ENCODE measurements around the gene OPN1SW.

OPN1SW gene

DNA sequence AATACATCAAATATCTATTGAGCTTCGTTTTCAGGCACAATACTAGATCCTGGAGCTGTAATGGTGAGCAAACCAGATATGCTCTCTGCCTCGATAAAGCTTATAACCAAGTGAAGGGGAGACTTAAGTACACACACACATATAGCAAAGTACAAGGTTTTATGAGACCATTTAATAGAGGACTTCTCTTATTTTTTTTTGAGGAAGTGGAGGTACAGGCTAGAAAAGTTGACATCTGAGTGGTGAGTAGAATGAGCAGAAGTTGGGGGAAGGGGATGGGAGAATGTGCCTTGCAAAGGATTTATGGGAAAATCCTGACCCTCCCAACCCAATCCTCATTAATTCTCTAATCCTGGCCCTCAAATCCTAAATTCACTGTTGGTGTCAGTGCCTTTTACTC, 23.9 kb upstream of the OPN1SW start:
- peaks cover 24% of the 10 kb centered on the region for H3K4me1 Mint-ChIP-seq
- H3K4me3 Mint-ChIP-seq: no peak overlapping the region
- H3K9me3 Mint-ChIP-seq: no peaks in the 10 kb centered on the region
- H3K27me3 Mint-ChIP-seq (ENCODE audit: low read depth): no peaks in the 10 kb centered on the region
- peaks cover 46% of the 10 kb centered on the region for H3K36me3 Mint-ChIP-seq (ENCODE audit: low read depth)
- H3K27ac Mint-ChIP-seq: no peak overlapping the region
- TF ChIP-seq, protein P1, sequence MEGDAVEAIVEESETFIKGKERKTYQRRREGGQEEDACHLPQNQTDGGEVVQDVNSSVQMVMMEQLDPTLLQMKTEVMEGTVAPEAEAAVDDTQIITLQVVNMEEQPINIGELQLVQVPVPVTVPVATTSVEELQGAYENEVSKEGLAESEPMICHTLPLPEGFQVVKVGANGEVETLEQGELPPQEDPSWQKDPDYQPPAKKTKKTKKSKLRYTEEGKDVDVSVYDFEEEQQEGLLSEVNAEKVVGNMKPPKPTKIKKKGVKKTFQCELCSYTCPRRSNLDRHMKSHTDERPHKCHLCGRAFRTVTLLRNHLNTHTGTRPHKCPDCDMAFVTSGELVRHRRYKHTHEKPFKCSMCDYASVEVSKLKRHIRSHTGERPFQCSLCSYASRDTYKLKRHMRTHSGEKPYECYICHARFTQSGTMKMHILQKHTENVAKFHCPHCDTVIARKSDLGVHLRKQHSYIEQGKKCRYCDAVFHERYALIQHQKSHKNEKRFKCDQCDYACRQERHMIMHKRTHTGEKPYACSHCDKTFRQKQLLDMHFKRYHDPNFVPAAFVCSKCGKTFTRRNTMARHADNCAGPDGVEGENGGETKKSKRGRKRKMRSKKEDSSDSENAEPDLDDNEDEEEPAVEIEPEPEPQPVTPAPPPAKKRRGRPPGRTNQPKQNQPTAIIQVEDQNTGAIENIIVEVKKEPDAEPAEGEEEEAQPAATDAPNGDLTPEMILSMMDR (IDR thresholded peaks at IDR 0.05; ENCODE audit: unreplicated experiment in 3 of 3): no peak

DNA sequence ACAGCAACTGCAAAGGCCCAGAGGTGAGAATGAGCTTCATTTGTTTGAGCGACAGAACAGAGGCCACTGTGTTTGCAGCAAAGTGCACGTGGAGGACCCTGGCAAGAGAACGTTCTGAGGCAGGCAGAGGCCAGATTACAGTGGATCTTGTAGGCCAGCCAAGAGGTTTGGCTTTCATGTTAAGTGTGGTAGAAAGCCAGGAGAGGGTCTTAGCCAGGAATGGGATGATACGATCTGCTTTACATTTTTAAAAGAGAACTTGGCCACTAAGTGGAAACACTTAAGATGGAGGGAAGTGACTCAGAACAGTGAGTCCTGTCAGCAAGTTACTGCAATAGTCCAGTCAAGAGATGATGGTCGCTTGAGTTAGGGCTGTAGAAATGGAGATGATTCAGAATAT, 20.7 kb upstream of the OPN1SW start:
- TF ChIP-seq, protein P1 (IDR thresholded peaks at IDR 0.05; ENCODE audit: unreplicated experiment in 3 of 3): no peak
- Mint-ChIP-seq H3K4me3 (peak overlapping the region in 1 of 3 experiments; percentile 41), H3K27me3 (ENCODE audit: low read depth) (no peaks in the 10 kb centered on the region), H3K36me3 (ENCODE audit: low read depth) (peaks cover 45% of the 10 kb centered on the region), H3K9me3 (no peaks in the 10 kb centered on the region), H3K4me1 (peaks cover 24% of the 10 kb centered on the region), H3K27ac (peak overlapping the region in 2 of 3 experiments; percentile 29 to 42)

DNA sequence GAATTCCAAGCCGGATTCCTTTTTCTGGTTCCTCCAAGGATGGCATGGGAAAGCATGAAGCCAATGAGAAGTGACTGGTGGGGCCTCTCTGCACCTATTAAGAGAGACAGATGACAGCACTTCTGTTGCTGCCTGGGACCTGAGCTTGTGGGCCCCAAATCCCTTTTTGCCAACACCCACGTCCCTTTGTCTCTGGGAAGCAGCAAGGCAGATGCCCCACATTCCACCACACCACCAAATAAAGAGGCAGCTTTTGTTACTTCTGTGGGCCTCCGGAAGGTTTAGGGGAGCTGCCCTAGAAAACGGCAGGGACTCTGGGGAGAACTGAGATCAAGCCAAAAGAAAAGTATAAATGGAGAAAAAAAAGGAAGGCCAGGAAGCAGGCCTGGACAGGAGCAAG, 19.5 kb upstream of the OPN1SW start:
- peaks cover 5% of the 10 kb centered on the region for H3K27me3 Mint-ChIP-seq (ENCODE audit: low read depth)
- H3K4me1 Mint-ChIP-seq: peaks cover 27% of the 10 kb centered on the region
- TF ChIP-seq, protein P1 (IDR thresholded peaks at IDR 0.05; ENCODE audit: unreplicated experiment in 3 of 3): no peak
- H3K4me3 Mint-ChIP-seq: peak overlapping the region in 1 of 3 experiments; percentile 44
- peaks cover 36% of the 10 kb centered on the region for H3K36me3 Mint-ChIP-seq (ENCODE audit: low read depth)
- no peaks in the 10 kb centered on the region for H3K9me3 Mint-ChIP-seq
- H3K27ac Mint-ChIP-seq: no peak overlapping the region

DNA sequence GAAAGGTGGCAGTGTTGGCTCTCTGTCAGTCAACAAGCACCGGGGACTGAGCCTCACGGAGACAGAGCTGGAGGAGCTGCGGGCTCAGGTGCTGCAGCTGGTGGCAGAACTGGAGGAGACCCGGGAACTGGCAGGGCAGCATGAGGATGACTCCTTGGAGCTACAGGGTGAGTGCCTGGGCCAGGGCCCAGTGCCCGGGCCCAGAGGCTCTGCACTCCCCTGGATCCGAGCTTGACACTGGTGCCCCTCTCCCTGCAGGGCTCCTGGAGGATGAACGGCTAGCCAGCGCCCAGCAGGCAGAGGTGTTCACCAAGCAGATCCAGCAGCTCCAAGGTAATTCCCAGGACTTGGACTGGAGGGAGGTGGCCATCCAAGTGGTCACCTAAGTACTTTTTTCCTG, 18.8 kb upstream of the OPN1SW start:
- Mint-ChIP-seq H3K4me1 (peaks cover 28% of the 10 kb centered on the region), H3K36me3 (ENCODE audit: low read depth) (peaks cover 34% of the 10 kb centered on the region), H3K27me3 (ENCODE audit: low read depth) (peaks cover 8% of the 10 kb centered on the region), H3K4me3 (no peak overlapping the region), H3K9me3 (no peaks in the 10 kb centered on the region), H3K27ac (no peak overlapping the region)
- TF ChIP-seq, protein P1 (IDR thresholded peaks at IDR 0.05; ENCODE audit: unreplicated experiment in 3 of 3): no peak

DNA sequence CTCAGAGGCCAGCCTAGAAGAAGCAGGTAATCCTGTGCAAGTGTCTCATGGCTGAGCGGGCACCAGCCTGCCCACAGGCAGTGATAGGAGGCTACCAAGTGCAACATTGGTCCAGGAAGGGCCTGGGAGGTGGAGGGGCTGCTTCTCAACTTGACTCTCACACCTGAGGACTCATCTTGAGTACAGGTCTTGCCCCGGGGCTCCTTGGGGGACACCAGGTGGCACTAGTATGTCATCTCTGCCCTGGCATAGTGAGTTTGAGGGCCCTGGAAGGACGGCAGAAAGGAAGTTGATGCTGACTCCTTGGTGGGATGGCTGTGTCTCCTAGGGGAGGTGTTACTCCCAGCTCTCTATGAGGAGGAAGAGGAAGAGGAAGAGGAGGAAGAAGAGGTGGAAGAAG, 18.4 kb upstream of the OPN1SW start:
- peaks cover 31% of the 10 kb centered on the region for H3K36me3 Mint-ChIP-seq (ENCODE audit: low read depth)
- H3K4me3 Mint-ChIP-seq: peak overlapping the region; percentile 43 to 59 (median 56)
- no peaks in the 10 kb centered on the region for H3K9me3 Mint-ChIP-seq
- H3K4me1 Mint-ChIP-seq: peaks cover 32% of the 10 kb centered on the region
- TF ChIP-seq, protein P1 (IDR thresholded peaks at IDR 0.05; ENCODE audit: unreplicated experiment in 3 of 3): no peak
- H3K27ac Mint-ChIP-seq: no peak overlapping the region
- peaks cover 13% of the 10 kb centered on the region for H3K27me3 Mint-ChIP-seq (ENCODE audit: low read depth)

DNA sequence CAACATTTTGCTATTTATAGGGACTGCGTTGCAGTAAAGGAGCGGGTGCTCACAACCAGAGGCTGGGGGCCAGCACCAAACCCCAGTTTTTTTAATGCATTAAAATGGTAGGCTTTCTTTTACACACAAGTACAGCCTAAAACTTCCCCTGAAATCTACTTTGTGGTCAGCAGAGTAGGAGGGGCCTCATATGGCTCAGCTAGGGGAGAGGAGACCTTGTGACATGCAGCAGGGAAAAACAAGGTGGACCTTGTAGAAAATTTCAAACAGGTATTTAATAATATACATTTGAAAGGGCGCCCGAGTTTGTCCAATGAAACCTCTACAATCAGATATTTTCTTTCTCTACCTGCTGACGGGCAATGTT, 17.6 kb upstream of the OPN1SW start:
- Mint-ChIP-seq H3K4me3 (peak overlapping the region in 2 of 3 experiments; percentile 83 to 92), H3K9me3 (no peaks in the 10 kb centered on the region), H3K27ac (no peak overlapping the region), H3K27me3 (ENCODE audit: low read depth) (peaks cover 21% of the 10 kb centered on the region), H3K4me1 (peaks cover 32% of the 10 kb centered on the region), H3K36me3 (ENCODE audit: low read depth) (peaks cover 31% of the 10 kb centered on the region)
- TF ChIP-seq, protein P1 (IDR thresholded peaks at IDR 0.05; ENCODE audit: unreplicated experiment in 3 of 3): no peak

Measured in nephron (organoid).